ENCODE measurements around the gene PTPRD. TPM values are rescaled to one million over a fixed set of nuclear protein-coding genes. Genes with fewer than 3 reads are reported as not detected.

PTPRD gene
- total RNA-seq, 1 experiment from 2014 or later: 70.1 TPM

GRCh38 chr9:9718691-9719090 is 894.1 kb downstream of the PTPRD start:
- H3K27me3 ChIP-seq (replicated peaks; ENCODE audit: control insufficient read depth, insufficient read depth, low read length): no peaks in the 10 kb centered on the region
- no peaks in the 10 kb centered on the region for H3K9me3 Mint-ChIP-seq (ENCODE audit: unreplicated experiment)
- intact Hi-C loops (cut with micrococcal nuclease; ENCODE audit: unreplicated experiment): no loop called here
- H3K4me3 Mint-ChIP-seq (ENCODE audit: unreplicated experiment): no peak overlapping the region
- no peaks in the 10 kb centered on the region for H3K4me1 Mint-ChIP-seq (ENCODE audit: low read depth, unreplicated experiment)
- H3K4me1 ChIP-seq: no peaks in the 10 kb centered on the region
- CTCF ChIA-PET: no interaction called here
- H3K36me3 ChIP-seq (ENCODE audit: control insufficient read depth, insufficient read depth, low read length): no peaks in the 10 kb centered on the region
- no peak for DNase-seq
- no peaks in the 10 kb centered on the region for H3K36me3 Mint-ChIP-seq (ENCODE audit: insufficient read depth, unreplicated experiment)
- no peak overlapping the region for H3K4me3 ChIP-seq (ENCODE audit: low read depth, low read length)
- no TSS peak for BruUV-seq (replicated peaks)
- H3K27me3 Mint-ChIP-seq (ENCODE audit: insufficient read depth, unreplicated experiment): no peaks in the 10 kb centered on the region
- POLR2A ChIA-PET: no interaction called here
- no peak overlapping the region for H3K27ac Mint-ChIP-seq (ENCODE audit: unreplicated experiment)
- H3K9me3 ChIP-seq: no peaks in the 10 kb centered on the region
- TF ChIP-seq, protein P1, sequence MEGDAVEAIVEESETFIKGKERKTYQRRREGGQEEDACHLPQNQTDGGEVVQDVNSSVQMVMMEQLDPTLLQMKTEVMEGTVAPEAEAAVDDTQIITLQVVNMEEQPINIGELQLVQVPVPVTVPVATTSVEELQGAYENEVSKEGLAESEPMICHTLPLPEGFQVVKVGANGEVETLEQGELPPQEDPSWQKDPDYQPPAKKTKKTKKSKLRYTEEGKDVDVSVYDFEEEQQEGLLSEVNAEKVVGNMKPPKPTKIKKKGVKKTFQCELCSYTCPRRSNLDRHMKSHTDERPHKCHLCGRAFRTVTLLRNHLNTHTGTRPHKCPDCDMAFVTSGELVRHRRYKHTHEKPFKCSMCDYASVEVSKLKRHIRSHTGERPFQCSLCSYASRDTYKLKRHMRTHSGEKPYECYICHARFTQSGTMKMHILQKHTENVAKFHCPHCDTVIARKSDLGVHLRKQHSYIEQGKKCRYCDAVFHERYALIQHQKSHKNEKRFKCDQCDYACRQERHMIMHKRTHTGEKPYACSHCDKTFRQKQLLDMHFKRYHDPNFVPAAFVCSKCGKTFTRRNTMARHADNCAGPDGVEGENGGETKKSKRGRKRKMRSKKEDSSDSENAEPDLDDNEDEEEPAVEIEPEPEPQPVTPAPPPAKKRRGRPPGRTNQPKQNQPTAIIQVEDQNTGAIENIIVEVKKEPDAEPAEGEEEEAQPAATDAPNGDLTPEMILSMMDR (IDR thresholded peaks at IDR 0.05; ENCODE audit: insufficient read depth in 1 of 2, low read depth in 1 of 2, low read length in 1 of 2, severe bottlenecking in 1 of 2, unreplicated experiment in 1 of 2): no peak

DNA sequence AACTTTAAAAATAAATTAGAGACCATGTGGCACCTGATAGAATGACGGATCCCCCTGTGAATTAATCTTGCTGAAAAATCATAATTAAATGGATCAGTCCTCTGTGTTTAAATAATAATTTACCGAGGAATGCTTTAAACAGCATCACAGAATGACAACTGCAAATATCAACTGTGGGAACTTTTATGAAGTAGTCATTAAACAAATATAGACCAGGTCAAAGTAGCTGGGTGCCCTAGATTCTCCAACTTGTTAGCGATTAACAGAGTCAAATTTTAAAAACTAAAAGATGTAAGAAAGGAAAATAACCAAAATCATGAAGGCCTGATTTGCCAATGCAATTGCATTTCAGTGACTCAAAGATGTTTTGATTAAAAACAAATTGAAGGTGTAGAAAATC is 933.4 kb downstream of the PTPRD start:
- intact Hi-C loops (cut with micrococcal nuclease; ENCODE audit: unreplicated experiment): no loop called here
- no peak overlapping the region for H3K4me3 ChIP-seq (ENCODE audit: low read depth, low read length)
- no peak for DNase-seq
- no peaks in the 10 kb centered on the region for H3K9me3 ChIP-seq
- POLR2A ChIA-PET: no interaction called here
- H3K36me3 ChIP-seq (ENCODE audit: control insufficient read depth, insufficient read depth, low read length): no peaks in the 10 kb centered on the region
- Mint-ChIP-seq H3K36me3 (ENCODE audit: insufficient read depth, unreplicated experiment) (no peaks in the 10 kb centered on the region), H3K4me3 (ENCODE audit: unreplicated experiment) (no peak overlapping the region), H3K27ac (ENCODE audit: unreplicated experiment) (no peak overlapping the region), H3K4me1 (ENCODE audit: low read depth, unreplicated experiment) (no peaks in the 10 kb centered on the region), H3K27me3 (ENCODE audit: insufficient read depth, unreplicated experiment) (no peaks in the 10 kb centered on the region), H3K9me3 (ENCODE audit: unreplicated experiment) (no peaks in the 10 kb centered on the region)
- TF ChIP-seq, protein P1 (IDR thresholded peaks at IDR 0.05; ENCODE audit: insufficient read depth in 1 of 2, low read depth in 1 of 2, low read length in 1 of 2, severe bottlenecking in 1 of 2, unreplicated experiment in 1 of 2): no peak
- CTCF ChIA-PET: no interaction called here
- no peaks in the 10 kb centered on the region for H3K27me3 ChIP-seq (replicated peaks; ENCODE audit: control insufficient read depth, insufficient read depth, low read length)
- H3K4me1 ChIP-seq: no peaks in the 10 kb centered on the region
- no TSS peak for BruUV-seq (replicated peaks)

DNA sequence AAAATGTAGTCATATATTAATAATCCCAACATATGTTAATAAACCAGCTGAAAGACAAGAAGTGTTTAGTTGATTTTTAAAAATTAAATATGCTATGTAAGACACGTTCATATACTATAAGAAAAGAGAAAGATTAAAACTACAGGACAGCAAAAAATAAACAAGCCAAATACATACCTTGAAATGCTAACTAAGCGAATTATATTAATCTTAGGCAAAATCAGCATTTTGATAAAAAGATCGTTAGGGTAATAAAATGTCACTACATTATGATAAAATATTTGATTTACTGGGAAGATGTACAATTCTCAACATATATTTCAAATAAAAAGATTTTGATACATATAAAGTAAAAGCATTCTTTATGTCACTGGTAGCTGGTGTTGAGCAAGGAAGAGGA is 938.3 kb downstream of the PTPRD start:
- BruUV-seq (replicated peaks): no TSS peak

More for the DNA sequence above, 938.3 kb downstream of the PTPRD start:
- TF ChIP-seq, protein P1 (IDR thresholded peaks at IDR 0.05; ENCODE audit: insufficient read depth in 1 of 2, low read depth in 1 of 2, low read length in 1 of 2, severe bottlenecking in 1 of 2, unreplicated experiment in 1 of 2): no peak
- no peak overlapping the region for H3K27ac Mint-ChIP-seq (ENCODE audit: unreplicated experiment)
- H3K4me3 ChIP-seq (ENCODE audit: low read depth, low read length): no peak overlapping the region
- intact Hi-C loops (cut with micrococcal nuclease; ENCODE audit: unreplicated experiment): no loop called here
- H3K27me3 ChIP-seq (replicated peaks; ENCODE audit: control insufficient read depth, insufficient read depth, low read length): no peaks in the 10 kb centered on the region
- no peaks in the 10 kb centered on the region for H3K36me3 ChIP-seq (ENCODE audit: control insufficient read depth, insufficient read depth, low read length)
- ChIA-PET POLR2A (no interaction called here), CTCF (no interaction called here)
- H3K9me3 ChIP-seq: no peaks in the 10 kb centered on the region
- H3K4me1 ChIP-seq: no peaks in the 10 kb centered on the region
- H3K4me3 Mint-ChIP-seq (ENCODE audit: unreplicated experiment): no peak overlapping the region
- DNase-seq: no peak
- no peaks in the 10 kb centered on the region for H3K4me1 Mint-ChIP-seq (ENCODE audit: low read depth, unreplicated experiment)
- no peaks in the 10 kb centered on the region for H3K27me3 Mint-ChIP-seq (ENCODE audit: insufficient read depth, unreplicated experiment)
- H3K9me3 Mint-ChIP-seq (ENCODE audit: unreplicated experiment): no peaks in the 10 kb centered on the region
- no peaks in the 10 kb centered on the region for H3K36me3 Mint-ChIP-seq (ENCODE audit: insufficient read depth, unreplicated experiment)
